HEK293T (cell line): Measurements from ENCODE around the gene ALK.

Experiments
- FOXM1 ChIP-seq: fragments of 450-650 bp; IDR thresholded peaks from 2 replicates; pipeline ENCODE4 v1.6.1; 2017; ENCODE audit warnings: mild to moderate bottlenecking, borderline replicate concordance
- PKNOX1 ChIP-seq: fragments of 450-650 bp; IDR thresholded peaks from 2 replicates; pipeline ENCODE4 v1.6.1; 2016

GRCh38 chr2:29412197-29412925, 509.0 kb downstream of the ALK start:
- no peak for TF ChIP-seq FOXM1
- no peak for TF ChIP-seq PKNOX1
